Measurements from ENCODE around the gene MALRD1.

DNA sequence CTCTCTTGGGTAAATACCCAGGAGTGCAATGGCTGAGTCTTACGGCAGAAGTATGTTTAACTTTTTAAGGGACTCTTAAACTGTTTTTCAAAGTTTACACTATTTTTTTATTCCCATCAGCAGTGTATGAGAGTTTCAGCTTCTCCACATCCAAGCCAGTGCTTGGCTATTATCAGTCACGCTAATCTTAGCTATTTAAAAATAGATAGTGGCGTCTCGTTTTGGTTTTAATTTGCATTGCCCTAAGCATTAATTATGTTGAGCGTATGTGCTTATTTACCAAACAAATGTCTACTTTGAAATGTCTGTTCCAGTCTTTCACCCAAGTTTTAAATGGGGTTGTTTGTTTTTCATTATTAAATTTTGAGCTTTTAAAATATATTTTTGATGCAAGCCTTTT lies 164.0 kb downstream of the MALRD1 start:
- TF ChIP-seq SP1 (IDR thresholded peaks at IDR 0.05) (no peak), HDGF (IDR thresholded peaks at IDR 0.05; ENCODE audit: borderline replicate concordance) (no peak), SUZ12 (IDR thresholded peaks at IDR 0.05) (no peak)

Data from HEK293T (cell line).